GM21825 (cell line): ENCODE results near the gene GPC5.
"Not testable (repeated sequence)": the region's sequence is repeated elsewhere in the genome, so short reads cannot be mapped to it uniquely, and the experiment has no call there.

Experiments used
- ATAC-seq: cut with Tn5 transposase; IDR thresholded peaks from one replicate; pipeline ENCODE4 v1.9.1; 2021; ENCODE audit warnings: mild to moderate bottlenecking, moderate library complexity; ENCODE audit not compliant: unreplicated experiment

The GPC5 gene

GRCh38 chr13:92513672-92514071 is 1115.3 kb downstream of the GPC5 start:
- ATAC-seq = no peak

GRCh38 chr13:92514420-92515125 is 1116.2 kb downstream of the GPC5 start:
- ATAC-seq = no peak

- not testable (repeated sequence) for ATAC-seq
Observed at GRCh38 chr13:92516878-92517277, 1118.5 kb downstream of the GPC5 start.

- not testable (repeated sequence) for ATAC-seq
Observed at GRCh38 chr13:92518622-92519021, 1120.2 kb downstream of the GPC5 start.

GRCh38 chr13:92530364-92530763 is 1131.9 kb downstream of the GPC5 start:
- no peak for ATAC-seq

- no peak for ATAC-seq
Observed at GRCh38 chr13:92535222-92536006, 1137.0 kb downstream of the GPC5 start.

GRCh38 chr13:92537471-92537870 is 1139.0 kb downstream of the GPC5 start:
- no peak for ATAC-seq

- ATAC-seq = no peak
Observed at GRCh38 chr13:92538164-92538563, 1139.7 kb downstream of the GPC5 start.

- not testable (repeated sequence) for ATAC-seq
Observed at GRCh38 chr13:92539148-92539547, 1140.7 kb downstream of the GPC5 start.

- ATAC-seq = no peak
Observed at GRCh38 chr13:92547266-92547665, 1148.8 kb downstream of the GPC5 start.

GRCh38 chr13:92549276-92549675 is 1150.9 kb downstream of the GPC5 start:
- no peak for ATAC-seq

- ATAC-seq = no peak
Observed at GRCh38 chr13:92553470-92554114, 1155.2 kb downstream of the GPC5 start.

GRCh38 chr13:92560883-92561282 is 1162.5 kb downstream of the GPC5 start:
- ATAC-seq = no peak

- no peak for ATAC-seq
Observed at GRCh38 chr13:92564942-92565341, 1166.5 kb downstream of the GPC5 start.

- ATAC-seq = no peak
Observed at GRCh38 chr13:92566767-92567166, 1168.3 kb downstream of the GPC5 start.

GRCh38 chr13:92572190-92572589 is 1173.8 kb downstream of the GPC5 start:
- ATAC-seq = no peak

GRCh38 chr13:92573467-92574057 is 1175.1 kb downstream of the GPC5 start:
- ATAC-seq = no peak

GRCh38 chr13:92574499-92574898 is 1176.1 kb downstream of the GPC5 start:
- no peak for ATAC-seq

GRCh38 chr13:92575777-92576176 is 1177.4 kb downstream of the GPC5 start:
- ATAC-seq = no peak

- no peak for ATAC-seq
Observed at GRCh38 chr13:92578358-92578757, 1179.9 kb downstream of the GPC5 start.

GRCh38 chr13:92589955-92590354 is 1191.5 kb downstream of the GPC5 start:
- ATAC-seq = no peak
